Endothelial cell of umbilical vein (primary cell): Measurements from ENCODE around the gene CLASP2. TPM values are rescaled to one million over a fixed set of nuclear protein-coding genes. Genes with fewer than 3 reads are reported as not detected.

ENCODE experiments used
- BruUV-seq: library from RNA; stranded (reverse); fragments of 400-500 nt; replicated peaks from 2 replicates; lab custom pipeline; 2021; lab: Mats Ljungman, UMichigan
- CTCF ChIA-PET: fragments of 300-600, 350-600 bp; sonication (Branson Sonifier 250); formaldehyde crosslinking; loops from one replicate; lab custom pipeline; 2021; ENCODE audit warnings: antibody characterized with exemption, inconsistent platforms; lab: Charles Lee
- POLR2A ChIA-PET: fragments of 300-600, 350-600 bp; sonication (Branson Sonifier 250); formaldehyde crosslinking; loops from one replicate; lab custom pipeline; 2021; ENCODE audit warnings: antibody characterized with exemption, inconsistent platforms; lab: Charles Lee
- DNase-seq: peaks from one replicate; pipeline ENCODE4 v3.0.0-alpha.2; 2011; ENCODE audit warnings: low read depth, low spot score
- FAIRE-seq: peaks from 2 replicates; lab custom pipeline; 2011; peaks lifted over from hg19 to GRCh38; lab: Jason Lieb, UNC
- H2AFZ ChIP-seq: 2 replicates; pipeline ENCODE4 v1.6.0; 2012; ENCODE audit warnings: low read depth, low read length, control low read depth, inconsistent platforms
- H3K27ac ChIP-seq: 2 replicates; pipeline ENCODE4 v1.5.1; 2011; ENCODE audit warnings: low read depth, mild to moderate bottlenecking, control low read depth, low read length, moderate library complexity; ENCODE audit not compliant: insufficient read depth
- H3K27me3 ChIP-seq, 2 experiments: 2 replicates each; pipeline versions ENCODE4 v1.6.0 to v1.6.1; 2011; ENCODE audit warnings: low read length in 2 of 2, mixed read lengths in 1 of 2; ENCODE audit not compliant: control insufficient read depth in 2 of 2, insufficient read depth in 2 of 2
- H3K36me3 ChIP-seq, 2 experiments: 2 replicates in 1 of 2; 3 replicates in 1 of 2; pipeline ENCODE4 v1.5.1; 2011; ENCODE audit warnings: low read length in 2 of 2, mild to moderate bottlenecking in 1 of 2, moderate library complexity in 1 of 2; ENCODE audit not compliant: control insufficient read depth in 2 of 2, insufficient read depth in 2 of 2; ENCODE audit errors: extremely low read depth in 1 of 2
- H3K4me1 ChIP-seq: 3 replicates; pipeline ENCODE4 v1.5.1; 2011; ENCODE audit warnings: mild to moderate bottlenecking, low read length; ENCODE audit not compliant: control insufficient read depth, insufficient read depth; ENCODE audit errors: extremely low read depth
- H3K4me2 ChIP-seq: 2 replicates; pipeline ENCODE4 v1.6.1; 2011; ENCODE audit warnings: low read length, control low read depth, mixed read lengths; ENCODE audit not compliant: insufficient read depth
- H3K4me3 ChIP-seq, 3 experiments: fragments of 200-600 bp in 1 of 3; sonication (generic), shearing (Covaris generic) in 1 of 3; replicated peaks in 1 of 3; 2 replicates each; pipeline ENCODE4 v1.5.1; 2011 to 2016; ENCODE audit warnings: control low read depth in 3 of 3, low read length in 3 of 3, mild to moderate bottlenecking in 2 of 3, inconsistent platforms in 1 of 3, low read depth in 1 of 3, moderate library complexity in 1 of 3; ENCODE audit not compliant: insufficient read depth in 1 of 3
- H3K79me2 ChIP-seq: 2 replicates; pipeline ENCODE4 v1.6.0; 2012; ENCODE audit warnings: low read length, inconsistent platforms; ENCODE audit not compliant: control insufficient read depth, insufficient read depth
- H3K9ac ChIP-seq: replicated peaks from 2 replicates; pipeline ENCODE3; 2011; ENCODE audit warnings: low read length, control low read depth; ENCODE audit not compliant: insufficient read depth; ENCODE audit errors: extremely low read depth
- H3K9me1 ChIP-seq: replicated peaks from 3 replicates; pipeline ENCODE4 v1.6.0; 2011; ENCODE audit warnings: mild to moderate bottlenecking, low read length; ENCODE audit not compliant: control insufficient read depth, insufficient read depth; ENCODE audit errors: extremely low read depth
- H3K9me3 ChIP-seq: replicated peaks from 2 replicates; pipeline ENCODE4 v1.5.1; 2012; ENCODE audit warnings: low read length, inconsistent platforms; ENCODE audit not compliant: control insufficient read depth, insufficient read depth
- H4K20me1 ChIP-seq: replicated peaks from 2 replicates; pipeline ENCODE3; 2011; ENCODE audit warnings: mild to moderate bottlenecking, low read length; ENCODE audit not compliant: control insufficient read depth, insufficient read depth; ENCODE audit errors: extremely low read depth
- CTCF ChIP-seq, 2 donors: IDR thresholded peaks; 1 replicate in 1 of 2; 2 replicates in 1 of 2; pipeline ENCODE4 v1.5.1; 2011; ENCODE audit warnings: low read length in 2 of 2, mild to moderate bottlenecking in 2 of 2, moderate library complexity in 2 of 2, control low read depth in 1 of 2, inconsistent platforms in 1 of 2, low read depth in 1 of 2; ENCODE audit not compliant: insufficient read depth in 1 of 2; ENCODE audit errors: extremely low read depth in 1 of 2
- EZH2 ChIP-seq: IDR thresholded peaks from 2 replicates; pipeline ENCODE4 v1.6.1; 2012; ENCODE audit warnings: borderline replicate concordance, low read depth, mild to moderate bottlenecking, moderate library complexity, low read length, inconsistent platforms; ENCODE audit not compliant: severe bottlenecking
- FOS ChIP-seq: IDR thresholded peaks from 2 replicates; pipeline ENCODE4 v1.6.1; 2011; ENCODE audit warnings: mild to moderate bottlenecking, low read length, moderate library complexity, borderline replicate concordance; ENCODE audit not compliant: insufficient read depth
- GATA2 ChIP-seq: IDR thresholded peaks from 2 replicates; pipeline ENCODE4 v1.7.0; 2011; ENCODE audit warnings: low read depth, mild to moderate bottlenecking, moderate library complexity, mixed read lengths, low read length; ENCODE audit not compliant: insufficient read length, insufficient read depth
- JUN ChIP-seq: IDR thresholded peaks from 2 replicates; pipeline ENCODE4 v1.6.1; 2011; ENCODE audit warnings: borderline replicate concordance, low read depth; ENCODE audit not compliant: insufficient read length, insufficient read depth
- MAX ChIP-seq: IDR thresholded peaks from 2 replicates; pipeline ENCODE4 v1.6.1; 2011; ENCODE audit not compliant: insufficient read depth, insufficient read length
- MYC ChIP-seq: IDR thresholded peaks from one replicate; pipeline ENCODE4 v1.6.1; 2011; ENCODE audit warnings: mild to moderate bottlenecking, low read depth, low read length
- POLR2A ChIP-seq: IDR thresholded peaks from 2 replicates; pipeline ENCODE4 v1.6.1; 2012; ENCODE audit warnings: low read depth, mild to moderate bottlenecking, control low read depth, low read length
- POLR2AphosphoS5 ChIP-seq: IDR thresholded peaks from 2 replicates; pipeline ENCODE4 v1.6.1; 2012; ENCODE audit warnings: low read depth, mild to moderate bottlenecking, control low read depth, low read length, moderate library complexity; ENCODE audit not compliant: insufficient read depth
- dilution Hi-C: fragments of 300-500 bp; cut with MboI; formaldehyde crosslinking; loops from one replicate; pipeline ENCODE4 v1.15.0; 2019; ENCODE audit warnings: low sequenced_read_pairs; ENCODE audit not compliant: extremely low pct_ligation_motif_present
- intact Hi-C: fragments of 100-400 bp; cut with micrococcal nuclease; formaldehyde crosslinking; loops from one replicate; pipeline ENCODE4 v1.10.0; 2022
- polyA plus RNA-seq, 4 experiments: library from polyadenylated mRNA; depleted of rRNA in 3 of 4; stranded (reverse) in 3 of 4; unstranded in 1 of 4; fragments of >200 nt; gene quantifications; 2 replicates each; pipeline versions ENCODE4 v1.2.1 to v1.2.3, GENCODE V29; 2011 to 2012; ENCODE audit warnings: missing spikeins in 1 of 4
- total RNA-seq: library from RNA; stranded (reverse); gene quantifications from 2 replicates; pipeline ENCODE4 v1.2.3, GENCODE V29; 2021

CLASP2 gene
- total and polyA plus RNA-seq, 2 donors (not counting 3 experiments of a cell fraction or from before 2014, with no cell fraction given) = 15.0 to 55.0 TPM

DNA sequence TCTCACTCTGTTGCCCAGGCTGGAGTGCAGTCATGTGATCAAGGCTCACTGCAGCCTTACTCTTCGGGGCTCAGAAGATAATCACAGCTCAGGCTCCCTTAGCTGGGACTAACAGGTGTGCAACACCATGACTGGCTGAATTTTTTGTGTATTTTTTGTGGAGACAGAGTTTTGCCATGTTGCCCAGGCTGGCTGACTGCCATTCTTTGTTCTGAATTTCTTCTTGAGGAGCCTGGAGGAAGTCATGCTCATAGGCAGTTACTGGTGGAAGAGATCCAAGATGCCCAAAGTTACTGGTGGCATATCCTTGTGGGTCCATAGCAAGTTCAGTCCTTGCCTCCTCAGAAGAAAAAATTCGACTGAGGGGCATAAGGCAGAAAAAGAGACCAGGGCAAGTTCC, 261.3 kb downstream of the CLASP2 start:
- H3K9me3 ChIP-seq = no peaks in the 10 kb centered on the region
- H3K4me2 ChIP-seq = no peak overlapping the region
- dilution Hi-C loops (no loop called here), intact Hi-C loops (no loop called here)
- no peak overlapping the region for H3K27ac ChIP-seq
- no peaks in the 10 kb centered on the region for H3K79me2 ChIP-seq
- no peak overlapping the region for H3K9ac ChIP-seq
- H3K27me3 ChIP-seq = no peaks in the 10 kb centered on the region
- H3K9me1 ChIP-seq = no peaks in the 10 kb centered on the region
- no peak overlapping the region for H2AFZ ChIP-seq
- H3K36me3 ChIP-seq = no peaks in the 10 kb centered on the region
- TF ChIP-seq GATA2 (no peak), MYC (no peak), JUN (no peak), CTCF (IDR thresholded peaks at IDR 0.05; ENCODE audit: extremely low read depth in 1 of 2, insufficient read depth in 1 of 2, low read depth in 1 of 2, low read length in 2 of 2) (no peak), EZH2 (no peak)
- CTCF ChIA-PET = no interaction called here
- peak; percentile 21 for DNase-seq
- no peak for FAIRE-seq
- POLR2A ChIA-PET = no interaction called here
- no peaks in the 10 kb centered on the region for H3K4me1 ChIP-seq
- no TSS peak for BruUV-seq
- no peaks in the 10 kb centered on the region for H4K20me1 ChIP-seq
- H3K4me3 ChIP-seq = no peak overlapping the region

GRCh38 chr3:33453331-33453761, 264.7 kb downstream of the CLASP2 start:
- H3K9me3 ChIP-seq = no peaks in the 10 kb centered on the region
- no TSS peak for BruUV-seq
- intact Hi-C loops (no loop called here), dilution Hi-C loops (no loop called here)
- no peaks in the 10 kb centered on the region for H3K79me2 ChIP-seq
- DNase-seq (no peak), FAIRE-seq (no peak)
- no peaks in the 10 kb centered on the region for H3K27me3 ChIP-seq
- H3K9me1 ChIP-seq = no peaks in the 10 kb centered on the region
- no peaks in the 10 kb centered on the region for H3K36me3 ChIP-seq
- H3K4me2 ChIP-seq = no peak overlapping the region
- no peak overlapping the region for H2AFZ ChIP-seq
- POLR2A ChIA-PET = no interaction called here
- H4K20me1 ChIP-seq = no peaks in the 10 kb centered on the region
- H3K9ac ChIP-seq = no peak overlapping the region
- H3K27ac ChIP-seq = no peak overlapping the region
- no peak for TF ChIP-seq CTCF (IDR thresholded peaks at IDR 0.05; ENCODE audit: extremely low read depth in 1 of 2, insufficient read depth in 1 of 2, low read depth in 1 of 2, low read length in 2 of 2)
- no peak for TF ChIP-seq GATA2
- no peak for TF ChIP-seq JUN
- no peak for TF ChIP-seq MYC
- TF ChIP-seq POLR2AphosphoS5 = no peak
- TF ChIP-seq EZH2 = no peak
- TF ChIP-seq FOS = no peak
- no peak for TF ChIP-seq MAX
- TF ChIP-seq POLR2A = no peak
- CTCF ChIA-PET = no interaction called here
- no peak overlapping the region for H3K4me3 ChIP-seq
- H3K4me1 ChIP-seq = no peaks in the 10 kb centered on the region
